ENCODE results near the gene B3GNT9.

B3GNT9 gene

DNA sequence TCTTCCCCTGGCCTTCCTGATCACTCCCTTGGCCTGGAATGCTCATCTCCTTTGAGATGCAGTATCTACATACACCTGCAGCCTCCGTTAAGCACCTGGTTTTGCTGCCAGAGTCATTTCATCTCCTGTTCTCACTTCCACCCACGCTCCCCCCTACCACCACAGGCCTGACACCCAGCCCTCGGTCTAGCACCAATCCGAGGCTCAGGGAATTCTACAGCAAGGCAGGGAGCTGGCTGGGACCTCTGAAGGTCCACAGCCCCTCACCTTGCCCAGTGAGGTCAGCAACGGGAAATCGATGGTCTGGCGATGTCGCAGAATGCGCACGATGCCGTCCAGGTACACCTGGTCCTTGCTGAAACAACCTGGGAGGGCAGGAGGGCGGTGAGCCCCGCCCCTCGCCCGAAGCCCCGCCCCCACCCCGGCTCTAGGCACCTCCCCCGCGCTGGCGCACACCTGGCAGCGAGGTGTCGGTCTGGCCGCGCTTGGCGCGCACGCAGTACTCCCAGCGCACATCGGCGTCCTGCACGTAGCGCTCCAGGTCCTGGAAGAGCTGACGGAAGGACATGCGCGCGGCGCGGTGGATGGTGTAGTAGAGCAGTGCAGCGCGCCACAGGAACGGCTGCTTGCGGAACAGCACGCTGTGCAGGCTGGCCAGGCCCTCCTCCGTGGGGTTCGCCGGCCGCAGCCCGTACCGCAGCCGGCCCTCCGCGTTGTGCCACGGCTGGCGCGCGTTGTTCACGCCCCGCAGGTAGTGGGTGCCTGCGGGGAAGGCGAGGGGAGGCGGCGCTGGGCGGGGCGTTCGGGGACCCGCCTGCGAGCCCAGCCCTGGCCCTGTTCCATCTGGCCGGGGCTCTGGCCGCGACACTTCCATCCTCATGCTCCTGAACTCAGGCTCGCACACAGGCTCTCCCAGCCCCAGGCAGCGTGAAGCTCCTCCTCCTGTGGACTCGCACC lies 27.2 kb upstream of the B3GNT9 start:
- peak overlapping the region; percentile 41; the same call in 1 of the 2 replicates for H3K4me3 ChIP-seq (ENCODE audit: low read length)
- WGBS (ENCODE audit: insufficient coverage, insufficient read length): no CpG with 5 or more reads among the region's 73 CpGs
- peaks cover 34% of the 10 kb centered on the region for H3K27me3 ChIP-seq (ENCODE audit: control insufficient read depth, insufficient read depth, low read length)
- no peaks in the 10 kb centered on the region for H3K9me3 ChIP-seq (ENCODE audit: control insufficient read depth, insufficient read depth, low read length)
- no peak overlapping the region for H3K27ac ChIP-seq (ENCODE audit: low read length)
- DNase-seq (ENCODE audit: low read depth, low spot score): no peak
- H3K36me3 ChIP-seq (ENCODE audit: control insufficient read depth, insufficient read depth, low read length): no peaks in the 10 kb centered on the region
- H3K4me1 ChIP-seq (ENCODE audit: control insufficient read depth, insufficient read depth, low read length): no peaks in the 10 kb centered on the region; the same call in 1 of the 2 replicates

DNA sequence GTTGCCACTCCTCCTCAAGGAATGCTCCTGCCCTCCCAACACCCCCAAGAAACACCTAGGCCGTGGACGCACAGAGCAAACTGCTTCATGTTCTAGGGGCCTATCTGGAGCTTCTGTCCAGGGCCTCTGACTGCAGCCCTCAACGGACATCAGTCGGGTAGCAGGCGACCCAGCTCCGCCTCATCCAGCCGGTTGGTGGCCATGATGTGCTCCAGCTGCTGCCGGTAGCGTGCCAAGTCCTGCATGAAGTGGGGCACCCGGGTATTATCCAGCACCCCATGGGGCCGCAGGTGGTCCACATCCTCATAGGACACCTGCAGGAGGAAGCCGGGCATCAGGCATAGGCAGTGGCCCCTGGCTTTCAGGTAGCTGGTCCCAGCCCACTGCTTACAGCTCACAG lies 25.9 kb upstream of the B3GNT9 start:
- Histone ChIP-seq H3K4me1 (ENCODE audit: control insufficient read depth, insufficient read depth, low read length) (no peaks in the 10 kb centered on the region; the same call in 1 of the 2 replicates), H3K4me3 (ENCODE audit: low read length) (no peak overlapping the region), H3K27ac (ENCODE audit: low read length) (no peak overlapping the region), H3K9me3 (ENCODE audit: control insufficient read depth, insufficient read depth, low read length) (no peaks in the 10 kb centered on the region), H3K36me3 (ENCODE audit: control insufficient read depth, insufficient read depth, low read length) (no peaks in the 10 kb centered on the region), H3K27me3 (ENCODE audit: control insufficient read depth, insufficient read depth, low read length) (peaks cover 43% of the 10 kb centered on the region)
- no CpG with 5 or more reads among the region's 12 CpGs for WGBS (ENCODE audit: insufficient coverage, insufficient read length)
- DNase-seq (ENCODE audit: low read depth, low spot score): no peak

DNA sequence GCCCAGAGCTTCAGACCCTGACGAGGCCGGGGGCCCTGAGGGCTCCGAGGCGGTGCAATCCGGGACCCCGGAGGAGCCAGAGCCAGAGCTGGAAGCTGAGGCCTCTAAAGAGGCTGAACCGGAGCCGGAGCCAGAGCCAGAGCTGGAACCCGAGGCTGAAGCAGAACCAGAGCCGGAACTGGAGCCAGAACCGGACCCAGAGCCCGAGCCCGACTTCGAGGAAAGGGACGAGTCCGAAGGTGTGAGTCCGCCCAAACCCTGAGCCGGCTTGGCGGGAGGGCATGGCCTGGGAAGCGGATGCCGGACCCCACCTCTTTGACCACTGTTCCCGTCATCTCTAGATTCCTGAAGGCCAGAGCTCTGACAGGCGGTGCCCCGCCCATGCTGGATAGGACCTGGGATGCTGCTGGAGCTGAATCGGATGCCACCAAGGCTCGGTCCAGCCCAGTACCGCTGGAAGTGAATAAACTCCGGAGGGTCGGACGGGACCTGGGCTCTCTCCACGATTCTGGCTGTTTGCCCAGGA lies 24.0 kb upstream of the B3GNT9 start:
- Histone ChIP-seq H3K27ac (ENCODE audit: low read length) (no peak overlapping the region), H3K4me1 (ENCODE audit: control insufficient read depth, insufficient read depth, low read length) (peaks cover 2% of the 10 kb centered on the region; the same call in 1 of the 2 replicates), H3K36me3 (ENCODE audit: control insufficient read depth, insufficient read depth, low read length) (no peaks in the 10 kb centered on the region), H3K4me3 (ENCODE audit: low read length) (no peak overlapping the region; the same call in 1 of the 2 replicates), H3K27me3 (ENCODE audit: control insufficient read depth, insufficient read depth, low read length) (peaks cover 52% of the 10 kb centered on the region), H3K9me3 (ENCODE audit: control insufficient read depth, insufficient read depth, low read length) (no peaks in the 10 kb centered on the region)
- WGBS (ENCODE audit: insufficient coverage, insufficient read length): no CpG with 5 or more reads among the region's 31 CpGs
- no peak for DNase-seq (ENCODE audit: low read depth, low spot score)

DNA sequence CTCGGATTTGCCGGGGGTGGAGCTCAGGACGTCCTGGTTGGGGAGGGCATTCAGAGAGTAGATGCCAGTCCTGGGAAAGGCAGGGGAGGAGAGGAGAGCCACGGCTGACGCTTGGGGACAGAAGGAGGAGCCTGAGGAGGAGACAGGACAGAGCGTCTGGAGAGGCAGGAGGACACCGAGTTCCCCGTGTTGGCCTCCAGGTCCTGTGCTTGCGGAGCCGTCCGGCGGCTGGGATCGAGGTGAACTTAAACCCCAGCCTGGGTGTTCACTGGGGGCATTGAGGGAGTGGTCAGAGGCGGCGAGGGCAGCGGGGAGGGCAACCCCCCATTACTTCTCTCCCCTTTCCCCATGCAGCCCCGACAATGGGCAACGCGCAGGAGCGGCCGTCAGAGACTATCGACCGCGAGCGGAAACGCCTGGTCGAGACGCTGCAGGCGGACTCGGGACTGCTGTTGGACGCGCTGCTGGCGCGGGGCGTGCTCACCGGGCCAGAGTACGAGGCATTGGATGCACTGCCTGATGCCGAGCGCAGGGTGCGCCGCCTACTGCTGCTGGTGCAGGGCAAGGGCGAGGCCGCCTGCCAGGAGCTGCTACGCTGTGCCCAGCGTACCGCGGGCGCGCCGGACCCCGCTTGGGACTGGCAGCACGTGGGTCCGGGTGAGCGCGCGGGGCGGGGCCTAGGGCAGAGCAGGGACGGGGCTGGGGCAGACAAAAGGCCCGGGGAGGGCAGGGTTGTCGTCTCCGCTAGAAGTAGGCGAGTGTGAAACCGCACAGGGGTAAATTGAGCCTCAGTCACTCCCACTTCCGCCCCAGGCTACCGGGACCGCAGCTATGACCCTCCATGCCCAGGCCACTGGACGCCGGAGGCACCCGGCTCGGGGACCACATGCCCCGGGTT lies 23.3 kb upstream of the B3GNT9 start:
- Histone ChIP-seq H3K27ac (ENCODE audit: low read length) (no peak overlapping the region), H3K9me3 (ENCODE audit: control insufficient read depth, insufficient read depth, low read length) (no peaks in the 10 kb centered on the region), H3K4me1 (ENCODE audit: control insufficient read depth, insufficient read depth, low read length) (peaks cover 2% of the 10 kb centered on the region; the same call in 1 of the 2 replicates), H3K4me3 (ENCODE audit: low read length) (peak overlapping the region; percentile 22; the same call in 1 of the 2 replicates), H3K27me3 (ENCODE audit: control insufficient read depth, insufficient read depth, low read length) (peaks cover 56% of the 10 kb centered on the region), H3K36me3 (ENCODE audit: control insufficient read depth, insufficient read depth, low read length) (no peaks in the 10 kb centered on the region)
- no peak for DNase-seq (ENCODE audit: low read depth, low spot score)
- no CpG with 5 or more reads among the region's 71 CpGs for WGBS (ENCODE audit: insufficient coverage, insufficient read length)

DNA sequence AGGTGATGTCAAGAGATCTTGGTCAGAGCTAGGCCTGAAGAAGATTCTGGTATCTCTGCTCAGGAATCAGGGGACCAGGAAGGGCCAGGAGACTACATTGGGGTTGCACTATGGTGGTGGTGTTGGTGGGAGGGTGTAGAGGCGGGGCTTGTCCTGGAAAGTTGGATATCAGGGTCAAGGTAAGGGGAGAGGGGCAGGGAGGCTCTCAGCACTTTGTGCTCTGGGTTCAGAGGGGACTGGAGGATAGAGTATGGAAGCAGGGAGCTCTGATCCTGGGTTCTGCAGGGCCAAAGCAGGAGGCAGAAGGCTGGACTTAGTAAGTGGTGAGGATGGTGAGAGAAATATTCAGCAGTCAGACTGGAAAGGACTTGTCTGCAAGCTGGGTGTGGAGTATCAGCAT lies 22.5 kb upstream of the B3GNT9 start:
- H3K27me3 ChIP-seq (ENCODE audit: control insufficient read depth, insufficient read depth, low read length): peaks cover 63% of the 10 kb centered on the region
- H3K4me1 ChIP-seq (ENCODE audit: control insufficient read depth, insufficient read depth, low read length): peaks cover 2% of the 10 kb centered on the region; the same call in 1 of the 2 replicates
- H3K27ac ChIP-seq (ENCODE audit: low read length): no peak overlapping the region
- H3K36me3 ChIP-seq (ENCODE audit: control insufficient read depth, insufficient read depth, low read length): no peaks in the 10 kb centered on the region
- DNase-seq (ENCODE audit: low read depth, low spot score): no peak
- no peak overlapping the region for H3K4me3 ChIP-seq (ENCODE audit: low read length)
- no CpG with 5 or more reads among the region's 1 CpG for WGBS (ENCODE audit: insufficient coverage, insufficient read length)
- H3K9me3 ChIP-seq (ENCODE audit: control insufficient read depth, insufficient read depth, low read length): no peaks in the 10 kb centered on the region

DNA sequence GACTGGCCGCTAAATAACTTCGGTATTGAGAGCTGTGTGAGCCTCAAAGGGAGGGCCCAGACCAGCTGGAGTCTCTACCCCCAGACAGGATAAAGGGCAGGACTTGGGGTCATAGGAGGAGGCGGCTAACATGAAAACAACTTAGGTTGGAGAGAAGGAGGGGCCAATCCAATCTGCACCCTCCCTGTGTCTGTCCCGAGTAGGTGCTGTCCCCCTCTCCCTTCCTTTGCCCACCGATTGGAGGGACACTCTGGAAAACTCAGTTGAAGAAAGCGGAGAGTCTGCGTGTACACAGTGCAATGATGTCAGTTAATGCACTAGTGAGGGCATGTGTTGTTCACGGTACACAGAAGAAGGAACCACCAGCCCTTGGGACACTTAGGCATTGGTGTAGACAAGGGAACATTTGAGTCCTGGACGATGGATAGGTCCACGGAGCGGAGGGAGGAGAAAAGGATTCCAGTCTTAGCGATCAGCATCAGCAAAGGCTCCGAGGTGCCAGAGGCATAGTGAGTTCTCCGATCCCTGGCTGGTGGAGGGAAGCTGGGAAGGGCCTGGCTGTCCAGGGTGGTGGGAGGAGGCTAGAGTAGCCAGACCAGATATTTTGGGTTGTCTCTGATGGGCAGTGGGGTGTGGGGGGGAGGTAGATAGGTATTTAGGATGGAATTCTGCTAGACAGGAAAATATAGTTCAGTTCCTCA lies 20.3 kb upstream of the B3GNT9 start:
- Histone ChIP-seq H3K36me3 (ENCODE audit: control insufficient read depth, insufficient read depth, low read length) (no peaks in the 10 kb centered on the region), H3K27me3 (ENCODE audit: control insufficient read depth, insufficient read depth, low read length) (peaks cover 75% of the 10 kb centered on the region), H3K9me3 (ENCODE audit: control insufficient read depth, insufficient read depth, low read length) (no peaks in the 10 kb centered on the region), H3K27ac (ENCODE audit: low read length) (no peak overlapping the region), H3K4me1 (ENCODE audit: control insufficient read depth, insufficient read depth, low read length) (peaks cover 4% of the 10 kb centered on the region; the same call in 1 of the 2 replicates), H3K4me3 (ENCODE audit: low read length) (peak overlapping the region; percentile 45; the same call in 1 of the 2 replicates)
- no peak for DNase-seq (ENCODE audit: low read depth, low spot score)
- no CpG with 5 or more reads among the region's 14 CpGs for WGBS (ENCODE audit: insufficient coverage, insufficient read length)

DNA sequence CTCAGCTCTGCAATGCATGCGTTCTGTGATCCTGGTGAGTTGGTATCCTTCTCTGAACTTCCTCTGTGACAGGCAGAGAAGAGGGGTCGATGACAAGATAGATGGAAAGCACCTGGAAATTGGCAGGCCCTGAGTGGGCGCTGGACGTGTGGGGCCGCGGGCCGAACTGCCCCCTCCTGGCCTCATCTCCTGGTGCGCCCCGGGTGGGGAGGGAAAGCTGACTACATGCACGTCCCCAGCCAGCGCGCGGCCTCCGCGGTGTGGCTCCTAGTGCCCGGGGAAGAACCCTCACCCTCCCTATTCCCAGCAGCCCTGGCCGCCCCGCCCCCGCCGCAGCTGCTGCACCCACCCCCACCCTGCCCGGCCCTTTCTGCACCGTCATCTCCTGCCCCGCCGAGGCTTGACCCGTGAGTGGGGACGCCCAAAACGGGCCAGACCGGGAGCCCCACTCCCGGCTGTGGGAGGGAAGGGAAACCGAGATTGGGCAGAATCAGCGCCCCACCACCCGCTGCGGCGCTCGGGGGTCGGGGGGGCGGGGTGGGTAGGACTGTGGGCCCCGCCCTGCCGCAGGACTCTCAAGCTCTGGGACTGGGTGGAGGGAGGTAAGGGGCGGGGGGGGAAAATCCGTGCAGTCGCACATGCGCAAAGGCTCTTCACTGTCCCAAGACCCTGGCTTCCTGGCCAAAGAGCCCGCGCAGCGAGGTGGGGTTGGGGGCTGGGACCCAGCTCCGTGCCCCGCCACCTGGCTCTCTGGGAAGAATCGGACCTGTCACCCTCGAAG lies 19.6 kb upstream of the B3GNT9 start, which contains the start of gene NOL3:
Gene NOL3 (plus strand): TSS at position 371 of the 781 bp plus-strand sequence.
- Histone ChIP-seq H3K36me3 (ENCODE audit: control insufficient read depth, insufficient read depth, low read length) (no peaks in the 10 kb centered on the region), H3K27ac (ENCODE audit: low read length) (no peak within 1 kb of the TSS), H3K27me3 (ENCODE audit: control insufficient read depth, insufficient read depth, low read length) (peaks cover 77% of the 10 kb centered on the region), H3K4me1 (ENCODE audit: control insufficient read depth, insufficient read depth, low read length) (peaks cover 7% of the 10 kb centered on the region), H3K4me3 (ENCODE audit: low read length) (peak within 1 kb of the TSS; percentile 45; the same call in 1 of the 2 replicates), H3K9me3 (ENCODE audit: control insufficient read depth, insufficient read depth, low read length) (no peaks in the 10 kb centered on the region)
- no peak for DNase-seq (ENCODE audit: low read depth, low spot score)
- WGBS (ENCODE audit: insufficient coverage, insufficient read length): no CpG with 5 or more reads among the region's 50 CpGs

DNA sequence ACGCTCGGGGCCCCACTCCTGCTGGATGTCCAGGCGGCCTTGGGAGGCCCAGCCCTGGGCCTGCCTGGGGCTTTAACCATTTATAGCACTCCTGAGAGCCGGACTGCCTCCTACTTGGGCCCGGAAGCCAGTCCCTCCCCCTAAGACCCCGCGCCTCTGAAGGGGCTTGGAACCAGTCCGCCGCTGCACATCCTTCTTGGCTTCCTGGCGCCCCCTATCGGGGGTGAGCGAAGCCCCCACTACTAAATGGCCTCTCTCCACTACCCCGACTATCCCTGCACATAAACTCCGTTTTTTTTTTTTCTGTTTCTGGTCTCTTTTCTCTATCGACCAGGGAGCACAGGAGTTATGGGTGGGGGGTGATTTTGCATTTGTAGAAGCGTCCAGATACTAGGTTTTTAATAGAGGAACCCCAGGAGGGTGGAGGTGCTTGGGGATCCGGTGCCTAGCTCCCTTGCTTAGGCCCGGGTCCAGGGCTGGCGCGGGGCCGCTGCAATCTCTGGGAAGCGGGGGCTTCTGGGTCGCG lies 18.9 kb upstream of the B3GNT9 start:
- H3K27ac ChIP-seq (ENCODE audit: low read length): no peak overlapping the region
- H3K4me3 ChIP-seq (ENCODE audit: low read length): peak overlapping the region; percentile 45; the same call in 1 of the 2 replicates
- peaks cover 7% of the 10 kb centered on the region for H3K4me1 ChIP-seq (ENCODE audit: control insufficient read depth, insufficient read depth, low read length)
- no peaks in the 10 kb centered on the region for H3K9me3 ChIP-seq (ENCODE audit: control insufficient read depth, insufficient read depth, low read length)
- H3K36me3 ChIP-seq (ENCODE audit: control insufficient read depth, insufficient read depth, low read length): no peaks in the 10 kb centered on the region; the same call in 1 of the 2 replicates
- WGBS (ENCODE audit: insufficient coverage, insufficient read length): no CpG with 5 or more reads among the region's 24 CpGs
- no peak for DNase-seq (ENCODE audit: low read depth, low spot score)
- peaks cover 77% of the 10 kb centered on the region for H3K27me3 ChIP-seq (ENCODE audit: control insufficient read depth, insufficient read depth, low read length)

DNA sequence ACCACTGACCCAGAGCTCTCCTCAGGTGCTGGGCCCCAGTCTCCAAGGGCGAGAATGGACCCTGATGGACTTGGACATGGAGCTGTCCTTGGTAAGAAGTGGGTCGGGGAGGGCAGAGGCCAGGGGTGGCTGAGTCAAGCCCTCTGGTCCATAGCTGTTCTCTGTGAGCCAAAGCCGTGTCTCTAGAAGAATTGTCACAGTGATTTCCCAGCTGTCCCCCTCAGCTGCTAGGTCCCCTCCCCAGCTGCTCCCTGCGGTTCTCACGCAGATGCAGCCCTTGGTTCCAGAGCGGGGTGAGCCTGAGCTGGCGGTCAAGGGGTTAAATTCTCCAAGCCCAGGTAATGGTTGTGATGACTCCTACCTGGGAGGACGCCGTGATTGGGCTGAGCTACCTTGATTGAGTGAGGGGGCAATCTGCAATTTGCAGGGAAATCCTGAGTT lies 18.2 kb upstream of the B3GNT9 start:
- DNase-seq (ENCODE audit: low read depth, low spot score): no peak
- Histone ChIP-seq H3K4me3 (ENCODE audit: low read length) (peak overlapping the region; percentile 9; the same call in 1 of the 2 replicates), H3K27ac (ENCODE audit: low read length) (no peak overlapping the region), H3K4me1 (ENCODE audit: control insufficient read depth, insufficient read depth, low read length) (peaks cover 9% of the 10 kb centered on the region), H3K27me3 (ENCODE audit: control insufficient read depth, insufficient read depth, low read length) (peaks cover 79% of the 10 kb centered on the region), H3K36me3 (ENCODE audit: control insufficient read depth, insufficient read depth, low read length) (no peaks in the 10 kb centered on the region; the same call in 1 of the 2 replicates), H3K9me3 (ENCODE audit: control insufficient read depth, insufficient read depth, low read length) (no peaks in the 10 kb centered on the region)
- no CpG with 5 or more reads among the region's 9 CpGs for WGBS (ENCODE audit: insufficient coverage, insufficient read length)

All from iPS DF 6.9 (cell line).